ENCODE data around the gene C11orf97. TPM values are rescaled to one million over a fixed set of nuclear protein-coding genes. Genes with fewer than 3 reads are reported as not detected.

C11orf97 gene
- total and polyA plus RNA-seq, 2 of the 13 experiments (the other 11 are each of a cell fraction or from before 2014, with no cell fraction given) = 0.35 TPM; not detected in 1

- TF ChIP-seq ZNF275 (CRISPR knock-in tag; IDR thresholded peaks at IDR 0.05; ENCODE audit: borderline replicate concordance) (no peak), ZFY (CRISPR knock-in tag; IDR thresholded peaks at IDR 0.05) (peak; percentile 49; the same call in 1 of the 2 replicates), ZBTB26 (CRISPR knock-in tag; IDR thresholded peaks at IDR 0.05; ENCODE audit: borderline replicate concordance) (no peak), SMYD3 (CRISPR knock-in tag; IDR thresholded peaks at IDR 0.05) (no peak), HOXA3 (CRISPR knock-in tag; IDR thresholded peaks at IDR 0.05) (peak; percentile 53; the same call in 1 of the 2 replicates), HMGXB4 (CRISPR knock-in tag; IDR thresholded peaks at IDR 0.05; ENCODE audit: borderline replicate concordance in 1 of 2, low read depth in 1 of 2) (no peak), ZNF687 (CRISPR knock-in tag; IDR thresholded peaks at IDR 0.05) (peak; percentile 72), ZNF776 (CRISPR knock-in tag; IDR thresholded peaks at IDR 0.05) (peak; percentile 45; the same call in 1 of the 2 replicates), KDM4B (CRISPR knock-in tag; IDR thresholded peaks at IDR 0.05) (no peak), THRA (CRISPR knock-in tag; IDR thresholded peaks at IDR 0.05; ENCODE audit: borderline replicate concordance) (no peak), ZFP91 (CRISPR knock-in tag; IDR thresholded peaks at IDR 0.05; ENCODE audit: borderline replicate concordance) (peak; percentile 67; the same call in 1 of the 2 replicates), HNRNPLL (IDR thresholded peaks at IDR 0.05; ENCODE audit: low read depth, low read length, poor library complexity, severe bottlenecking) (peak; percentile 56)
Measured at GRCh38 chr11:94511932-94512781, at the start of gene C11orf97 (continued).

All from HepG2 (cell line).